Upper lobe of right lung (tissue), 1 donor: ENCODE measurements around the gene RNF207. TPM values are rescaled to one million over a fixed set of nuclear protein-coding genes. Genes with fewer than 3 reads are reported as not detected.

Experiments used
- ATAC-seq: fragments of 200-7000 bp; cut with Tn5 transposase; one replicate; pipeline ENCODE4 v1.9.1; 2020; ENCODE audit warnings: mild to moderate bottlenecking, moderate library complexity
- DNase-seq: peaks from one replicate; pipeline ENCODE4 v3.0.0-alpha.2; 2020
- H3K27ac ChIP-seq: fragments of 200-600 bp; one replicate; pipeline ENCODE4 v1.8.0; 2022
- H3K27me3 ChIP-seq: fragments of 200-600 bp; one replicate; pipeline ENCODE4 v1.8.0; 2022; ENCODE audit warnings: mild to moderate bottlenecking
- H3K36me3 ChIP-seq: fragments of 200-600 bp; one replicate; pipeline ENCODE4 v1.8.0; 2022
- H3K4me1 ChIP-seq: fragments of 200-600 bp; one replicate; pipeline ENCODE4 v1.8.0; 2022
- H3K4me3 ChIP-seq: fragments of 200-600 bp; one replicate; pipeline ENCODE4 v1.8.0; 2022; ENCODE audit warnings: mild to moderate bottlenecking
- H3K9me3 ChIP-seq: fragments of 200-600 bp; one replicate; pipeline ENCODE4 v1.8.0; 2022
- intact Hi-C: fragments of 100-400 bp; cut with DNase I; formaldehyde crosslinking; loops from one replicate; pipeline ENCODE4 v1.11.0; 2022
- total RNA-seq: library from RNA; stranded (reverse); fragmentation: NEBNext Ultra II Directional; extraction: Animal tissue kit (Norgen Biotek cat#: 25700); gene quantifications from one replicate; pipeline ENCODE4 v1.2.1, GENCODE V29; 2021
- TF ChIP-seq, protein P1 (sequence below): fragments of 200-600 bp; IDR thresholded peaks from one replicate; pipeline ENCODE4 v1.8.0; 2022; ENCODE audit warnings: antibody characterized with exemption
- donor health status: DM: no; HTN: yes; CAD: no; lungs with severe emphysema.

Gene RNF207
- total RNA-seq, 1 donor from 2014 or later = 12.7 TPM

DNA sequence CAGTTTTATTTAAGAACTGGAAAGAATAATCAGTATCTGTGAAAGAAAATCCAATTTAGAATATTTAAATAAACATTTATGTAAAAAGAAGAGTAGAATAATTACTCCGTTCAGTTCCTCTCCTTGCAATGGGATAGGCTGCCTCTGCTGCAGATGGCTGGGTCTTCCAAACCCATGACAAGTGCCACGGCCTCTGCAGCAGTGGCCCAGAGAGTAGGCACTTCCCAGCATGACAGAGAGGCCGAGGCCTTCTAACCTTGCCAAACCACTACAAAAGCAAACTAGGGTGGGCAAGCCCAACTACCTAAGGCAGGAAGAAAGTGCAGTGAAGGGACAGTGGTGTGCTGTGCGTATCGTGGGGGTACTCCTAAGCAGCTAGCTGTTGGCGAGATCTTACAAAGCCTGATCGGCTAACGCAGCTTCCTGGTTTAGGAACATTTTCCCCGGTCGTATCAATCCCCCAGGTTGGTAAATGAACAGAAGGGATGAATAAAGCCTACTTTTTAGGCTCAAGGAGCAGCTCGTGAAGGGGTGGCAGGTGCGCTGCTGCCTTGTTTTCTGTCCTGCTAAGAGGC is 15.4 kb downstream of the RNF207 start:
- ATAC-seq (no peak), DNase-seq (no peak)
- TF ChIP-seq, protein P1, sequence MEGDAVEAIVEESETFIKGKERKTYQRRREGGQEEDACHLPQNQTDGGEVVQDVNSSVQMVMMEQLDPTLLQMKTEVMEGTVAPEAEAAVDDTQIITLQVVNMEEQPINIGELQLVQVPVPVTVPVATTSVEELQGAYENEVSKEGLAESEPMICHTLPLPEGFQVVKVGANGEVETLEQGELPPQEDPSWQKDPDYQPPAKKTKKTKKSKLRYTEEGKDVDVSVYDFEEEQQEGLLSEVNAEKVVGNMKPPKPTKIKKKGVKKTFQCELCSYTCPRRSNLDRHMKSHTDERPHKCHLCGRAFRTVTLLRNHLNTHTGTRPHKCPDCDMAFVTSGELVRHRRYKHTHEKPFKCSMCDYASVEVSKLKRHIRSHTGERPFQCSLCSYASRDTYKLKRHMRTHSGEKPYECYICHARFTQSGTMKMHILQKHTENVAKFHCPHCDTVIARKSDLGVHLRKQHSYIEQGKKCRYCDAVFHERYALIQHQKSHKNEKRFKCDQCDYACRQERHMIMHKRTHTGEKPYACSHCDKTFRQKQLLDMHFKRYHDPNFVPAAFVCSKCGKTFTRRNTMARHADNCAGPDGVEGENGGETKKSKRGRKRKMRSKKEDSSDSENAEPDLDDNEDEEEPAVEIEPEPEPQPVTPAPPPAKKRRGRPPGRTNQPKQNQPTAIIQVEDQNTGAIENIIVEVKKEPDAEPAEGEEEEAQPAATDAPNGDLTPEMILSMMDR = no peak
- intact Hi-C loops = no loop called here
- Histone ChIP-seq H3K36me3 (peaks cover 34% of the 10 kb centered on the region), H3K27ac (no peak overlapping the region), H3K27me3 (no peaks in the 10 kb centered on the region), H3K4me1 (no peaks in the 10 kb centered on the region), H3K9me3 (no peaks in the 10 kb centered on the region), H3K4me3 (no peak overlapping the region)

DNA sequence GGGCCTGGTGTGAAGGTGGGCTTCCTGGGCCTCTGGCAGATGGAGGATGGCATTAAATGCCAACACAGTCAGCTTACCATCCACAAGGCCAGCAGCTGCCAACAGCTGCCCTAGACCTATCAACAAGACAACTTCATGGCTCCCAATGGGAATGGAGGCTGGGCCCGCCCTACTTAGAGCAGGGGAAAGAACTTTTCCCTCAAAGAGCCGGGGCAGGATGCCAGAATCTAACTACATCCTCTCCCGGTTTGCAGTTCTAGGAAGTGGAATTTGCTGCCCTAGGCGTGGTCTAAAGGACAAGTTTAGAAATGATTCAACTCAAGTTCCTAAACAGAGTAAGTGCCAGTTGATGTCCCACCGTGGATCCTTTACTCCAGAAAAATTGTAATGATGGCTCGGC is 16.7 kb downstream of the RNF207 start:
- H3K36me3 ChIP-seq = peaks cover 47% of the 10 kb centered on the region

DNA sequence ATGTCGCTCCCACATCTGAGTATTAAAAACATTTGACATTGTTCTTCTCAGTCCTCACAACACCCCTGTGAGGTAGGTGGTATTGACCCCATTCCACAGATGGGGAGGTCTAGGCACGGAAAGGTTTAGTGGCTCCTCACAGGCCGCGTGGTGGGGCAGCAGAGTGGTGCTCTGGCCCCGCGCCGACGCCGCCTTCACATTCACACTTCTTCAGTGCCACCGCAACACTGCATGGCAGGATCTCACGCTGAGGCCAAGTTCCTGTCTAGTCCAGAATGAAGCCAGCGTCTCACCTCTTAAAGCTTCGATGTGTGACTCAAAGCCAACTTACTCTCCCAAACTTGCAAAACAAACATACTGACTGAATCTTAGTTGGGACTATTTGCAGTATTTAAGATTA is 17.7 kb downstream of the RNF207 start:
- Histone ChIP-seq H3K27ac (no peak overlapping the region), H3K36me3 (peaks cover 56% of the 10 kb centered on the region), H3K4me3 (no peak overlapping the region), H3K4me1 (no peaks in the 10 kb centered on the region), H3K27me3 (no peaks in the 10 kb centered on the region), H3K9me3 (no peaks in the 10 kb centered on the region)
- TF ChIP-seq, protein P1 = no peak
- ATAC-seq = no peak
- intact Hi-C loops = no loop called here
- no peak for DNase-seq

More for the DNA sequence above, 16.7 kb downstream of the RNF207 start:
- no peaks in the 10 kb centered on the region for H3K27me3 ChIP-seq
- intact Hi-C loops = no loop called here
- H3K27ac ChIP-seq = no peak overlapping the region
- no peaks in the 10 kb centered on the region for H3K9me3 ChIP-seq
- DNase-seq (no peak), ATAC-seq (no peak)
- TF ChIP-seq, protein P1 = no peak
- H3K4me3 ChIP-seq = no peak overlapping the region
- H3K4me1 ChIP-seq = no peaks in the 10 kb centered on the region

DNA sequence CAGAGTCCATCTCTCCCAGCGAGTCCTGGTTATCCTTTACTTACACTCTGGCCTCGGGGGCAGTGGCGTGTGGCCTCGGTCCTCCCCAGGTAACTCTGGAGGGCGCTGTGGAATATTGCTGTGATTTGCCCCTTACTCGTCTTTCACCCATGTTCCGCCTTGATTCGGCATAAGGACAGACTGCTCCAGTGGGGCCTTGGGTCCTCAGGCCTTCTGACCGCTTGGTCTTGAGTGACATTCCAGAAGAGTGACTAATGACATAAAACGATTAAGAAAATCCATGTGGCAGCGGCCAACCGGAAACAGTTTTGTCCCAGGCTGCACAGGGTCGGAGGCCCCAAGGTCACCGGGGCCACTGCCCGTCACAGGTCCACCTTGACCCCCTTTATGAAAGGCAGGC is 18.8 kb downstream of the RNF207 start:
- TF ChIP-seq, protein P1 = no peak
- ATAC-seq = no peak
- Histone ChIP-seq H3K36me3 (peaks cover 65% of the 10 kb centered on the region), H3K4me3 (no peak overlapping the region), H3K9me3 (no peaks in the 10 kb centered on the region), H3K4me1 (no peaks in the 10 kb centered on the region), H3K27me3 (no peaks in the 10 kb centered on the region), H3K27ac (no peak overlapping the region)
- intact Hi-C loops = no loop called here
- DNase-seq = no peak

DNA sequence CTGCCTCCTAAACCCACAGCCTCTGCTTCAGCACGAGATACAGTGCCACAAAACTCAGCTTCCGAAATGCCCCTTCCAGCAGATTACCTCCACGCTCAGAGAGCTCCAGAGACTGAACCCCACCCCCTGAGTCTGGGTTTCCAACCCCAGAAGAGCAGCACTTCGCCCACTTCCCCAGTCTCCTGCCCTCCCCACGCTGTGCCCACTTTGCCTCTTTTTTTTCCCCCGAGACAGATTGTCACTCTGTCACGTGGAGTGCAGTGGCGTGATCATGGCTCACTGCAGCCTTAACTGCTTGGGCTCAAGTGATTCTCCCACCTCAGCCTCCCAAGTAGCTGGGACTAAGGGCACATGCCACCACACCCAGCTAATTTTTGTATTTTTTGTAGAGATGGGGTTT is 19.7 kb downstream of the RNF207 start:
- Histone ChIP-seq H3K9me3 (no peaks in the 10 kb centered on the region), H3K36me3 (peaks cover 74% of the 10 kb centered on the region), H3K4me3 (no peak overlapping the region), H3K27ac (no peak overlapping the region), H3K4me1 (no peaks in the 10 kb centered on the region), H3K27me3 (no peaks in the 10 kb centered on the region)
- intact Hi-C loops = no loop called here
- TF ChIP-seq, protein P1 = no peak
- DNase-seq (no peak), ATAC-seq (no peak)

DNA sequence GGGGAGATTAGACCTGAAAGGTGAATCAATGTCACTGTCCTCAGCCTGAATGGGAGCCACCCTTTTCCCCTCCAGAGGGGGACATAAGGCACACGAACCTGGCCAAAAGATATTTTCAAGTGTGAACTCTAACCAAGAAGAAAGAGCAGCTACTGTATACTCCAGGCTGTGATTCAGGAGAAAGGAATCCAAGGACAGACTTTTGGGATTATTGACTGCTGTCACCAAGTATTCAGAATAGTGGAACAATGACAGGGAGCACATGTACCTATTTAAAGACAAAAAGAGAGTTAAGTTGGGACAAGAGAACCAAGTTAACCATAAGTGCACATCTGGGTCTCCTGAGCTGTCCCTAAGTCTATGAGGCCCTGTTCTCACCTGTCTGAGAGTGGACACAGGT is 27.5 kb downstream of the RNF207 start:
- H3K27me3 ChIP-seq = no peaks in the 10 kb centered on the region
- peaks cover 11% of the 10 kb centered on the region for H3K4me1 ChIP-seq
- TF ChIP-seq, protein P1 = no peak
- intact Hi-C loops = no loop called here
- ATAC-seq = no peak
- H3K9me3 ChIP-seq = no peaks in the 10 kb centered on the region
- no peak overlapping the region for H3K4me3 ChIP-seq
- no peak overlapping the region for H3K27ac ChIP-seq
- DNase-seq = no peak
- peaks cover 50% of the 10 kb centered on the region for H3K36me3 ChIP-seq
